Fibroblast of mammary gland (primary cell): ENCODE data around the gene SERTM2.
"Not testable (repeated sequence)": the region's sequence is repeated elsewhere in the genome, so short reads cannot be mapped to it uniquely, and the experiment has no call there.

ENCODE experiments used
- DNase-seq: peaks from one replicate; pipeline ENCODE4 v3.0.0-alpha.2; 2010; ENCODE audit warnings: low read depth
- H3K4me3 ChIP-seq: 2 replicates; pipeline ENCODE4 v1.5.1; 2011; ENCODE audit warnings: low read depth, mild to moderate bottlenecking, low read length, moderate library complexity; ENCODE audit not compliant: control insufficient read depth
- TF ChIP-seq, protein P1 (sequence below): conservative IDR thresholded peaks from 2 replicates; pipeline ENCODE4 v1.5.1; 2011; ENCODE audit warnings: low read depth, low read length, inconsistent platforms; ENCODE audit not compliant: control insufficient read depth, insufficient read depth

SERTM2 gene

DNA sequence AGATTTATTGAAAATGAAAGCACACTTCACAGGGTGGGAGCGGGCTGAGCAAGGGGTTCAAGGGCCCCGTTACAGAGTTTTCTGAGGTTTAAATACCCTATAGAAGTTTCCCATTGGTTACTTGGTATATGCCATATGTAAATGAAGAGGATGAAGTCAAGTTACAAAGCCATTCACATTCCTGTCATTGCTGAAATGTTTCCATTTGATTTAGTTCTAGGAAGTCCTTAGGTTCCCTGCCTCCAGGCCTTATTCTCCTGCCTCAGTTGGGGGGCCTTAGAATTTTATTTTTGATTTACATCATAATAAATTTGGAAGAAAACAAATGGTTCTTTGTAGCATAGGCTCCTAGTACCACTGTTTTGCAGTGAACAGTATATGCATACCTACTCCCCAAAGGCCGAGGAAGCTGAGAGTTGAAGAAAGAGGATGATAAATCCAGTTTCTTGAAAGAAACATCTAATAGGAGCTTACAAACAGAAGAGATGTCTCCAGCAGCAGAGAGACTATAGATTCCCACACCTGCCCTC is 31.8 kb downstream of the SERTM2 start:
- TF ChIP-seq, protein P1, sequence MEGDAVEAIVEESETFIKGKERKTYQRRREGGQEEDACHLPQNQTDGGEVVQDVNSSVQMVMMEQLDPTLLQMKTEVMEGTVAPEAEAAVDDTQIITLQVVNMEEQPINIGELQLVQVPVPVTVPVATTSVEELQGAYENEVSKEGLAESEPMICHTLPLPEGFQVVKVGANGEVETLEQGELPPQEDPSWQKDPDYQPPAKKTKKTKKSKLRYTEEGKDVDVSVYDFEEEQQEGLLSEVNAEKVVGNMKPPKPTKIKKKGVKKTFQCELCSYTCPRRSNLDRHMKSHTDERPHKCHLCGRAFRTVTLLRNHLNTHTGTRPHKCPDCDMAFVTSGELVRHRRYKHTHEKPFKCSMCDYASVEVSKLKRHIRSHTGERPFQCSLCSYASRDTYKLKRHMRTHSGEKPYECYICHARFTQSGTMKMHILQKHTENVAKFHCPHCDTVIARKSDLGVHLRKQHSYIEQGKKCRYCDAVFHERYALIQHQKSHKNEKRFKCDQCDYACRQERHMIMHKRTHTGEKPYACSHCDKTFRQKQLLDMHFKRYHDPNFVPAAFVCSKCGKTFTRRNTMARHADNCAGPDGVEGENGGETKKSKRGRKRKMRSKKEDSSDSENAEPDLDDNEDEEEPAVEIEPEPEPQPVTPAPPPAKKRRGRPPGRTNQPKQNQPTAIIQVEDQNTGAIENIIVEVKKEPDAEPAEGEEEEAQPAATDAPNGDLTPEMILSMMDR, result no peak
- DNase-seq, result no peak
- no peak overlapping the region for H3K4me3 ChIP-seq

- H3K4me3 ChIP-seq, DNase-seq: not testable (repeated sequence)
Observed at GRCh38 chrX:111549235-111549634, 37.8 kb downstream of the SERTM2 start.

DNA sequence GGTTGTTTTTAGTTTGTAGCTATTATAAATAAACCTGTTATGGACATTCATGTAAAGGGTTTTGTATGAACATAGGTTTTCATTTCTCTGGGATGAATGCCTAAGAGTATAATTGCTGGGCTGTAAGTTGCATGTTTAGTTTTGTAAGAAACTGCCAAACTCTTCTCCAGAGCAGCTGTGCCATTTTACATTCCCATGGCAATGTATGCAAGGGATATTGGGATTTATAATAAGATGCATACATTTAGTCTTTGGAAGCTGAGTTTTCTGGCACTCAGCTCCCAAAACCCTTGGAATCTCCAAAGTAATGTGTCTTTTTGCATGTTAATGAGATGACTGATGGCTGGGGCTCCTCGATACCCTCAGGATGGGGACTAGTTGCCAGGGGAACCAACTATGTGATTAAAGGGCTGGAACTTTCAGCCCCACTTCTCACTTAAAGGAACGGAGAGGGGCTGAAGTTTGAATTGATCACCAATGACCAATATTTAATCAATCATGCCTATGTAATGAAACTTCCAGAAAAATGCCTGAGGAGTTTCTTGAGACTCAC is 44.0 kb downstream of the SERTM2 start:
- TF ChIP-seq, protein P1, result no peak
- H3K4me3 ChIP-seq, result no peak overlapping the region

GRCh38 chrX:111560801-111561200 is 49.4 kb downstream of the SERTM2 start:
- DNase-seq, result no peak
- no peak overlapping the region for H3K4me3 ChIP-seq
- TF ChIP-seq, protein P1, result no peak

More for the DNA sequence above, 44.0 kb downstream of the SERTM2 start:
- no peak for DNase-seq

GRCh38 chrX:111561851-111562250 is 50.4 kb downstream of the SERTM2 start:
- TF ChIP-seq, protein P1, result no peak
- H3K4me3 ChIP-seq, result no peak overlapping the region
- no peak for DNase-seq

DNA sequence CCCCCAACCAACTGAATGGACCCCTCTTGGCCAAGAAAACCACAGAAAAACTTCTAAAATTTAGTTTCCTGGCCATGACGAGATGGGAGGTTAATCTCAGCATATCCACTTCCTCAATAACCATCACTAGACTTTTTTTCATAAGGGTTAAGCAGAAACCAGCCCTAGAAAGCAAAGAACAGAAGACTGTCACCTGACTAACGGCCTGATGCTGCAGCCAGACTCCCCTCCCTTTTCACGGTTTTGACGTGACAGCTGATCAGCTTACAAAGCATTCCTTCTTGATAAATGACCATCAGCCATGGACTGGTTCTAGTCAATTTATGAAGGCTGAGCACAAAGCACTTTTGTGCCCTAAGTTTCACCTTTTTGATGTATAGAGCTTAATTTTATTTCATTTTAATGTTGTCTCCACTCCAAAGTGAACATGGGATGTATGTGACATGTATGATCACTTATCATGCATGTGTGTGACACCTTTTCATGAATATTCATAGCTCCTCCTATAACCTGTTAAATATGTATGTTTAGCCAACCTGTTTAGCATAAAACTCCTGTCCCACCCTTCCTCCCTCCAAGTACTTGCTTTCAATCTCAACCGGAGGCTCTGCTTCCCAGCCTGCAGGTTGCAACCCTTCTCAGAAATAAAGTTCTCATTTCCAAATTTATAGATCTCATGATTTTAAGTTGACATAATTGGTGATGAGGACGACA is 56.3 kb downstream of the SERTM2 start:
- DNase-seq, result no peak
- TF ChIP-seq, protein P1, result no peak
- H3K4me3 ChIP-seq, result no peak overlapping the region

DNA sequence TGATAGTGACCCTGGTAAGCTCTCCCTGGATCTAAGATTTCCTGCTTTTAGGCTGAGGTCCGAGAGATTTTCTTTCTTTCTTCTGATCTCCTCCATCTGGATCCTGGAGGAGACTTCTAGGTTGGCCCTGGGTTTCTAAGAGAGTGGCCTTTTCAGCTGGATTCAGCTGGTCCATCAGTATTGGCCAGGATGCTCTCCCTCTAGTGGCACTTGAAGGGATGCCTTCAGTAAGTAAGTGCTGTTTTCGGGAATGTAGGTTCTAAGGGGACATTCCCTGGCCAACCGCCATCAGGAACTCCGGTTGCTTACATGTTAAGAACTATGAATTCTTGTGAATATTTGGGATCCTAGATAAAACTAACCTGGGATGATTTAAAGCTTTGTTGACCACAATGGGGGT is 56.9 kb downstream of the SERTM2 start:
- TF ChIP-seq, protein P1, result peak; percentile 55
- H3K4me3 ChIP-seq, result no peak overlapping the region
- peak; percentile 15 for DNase-seq
